ENCODE data around the gene TOX2.

TOX2 gene

DNA sequence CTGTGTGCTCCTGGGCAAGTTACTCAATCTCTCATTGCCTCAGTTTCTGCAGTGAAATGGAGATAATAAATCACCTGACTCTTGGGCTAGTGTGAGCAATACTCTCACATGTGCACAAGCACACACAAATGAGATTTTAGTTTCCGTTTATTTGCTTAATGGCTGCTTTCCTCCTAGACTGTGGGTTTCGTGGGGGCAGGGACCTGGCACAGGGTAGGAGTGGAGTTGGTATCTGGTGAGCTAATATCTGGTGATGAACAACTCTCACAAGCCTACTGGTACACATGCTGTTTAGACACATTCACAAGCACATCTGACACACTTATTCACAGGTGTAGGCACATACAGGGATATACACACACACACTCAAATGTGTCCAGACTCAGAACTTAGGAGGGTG lies 73.8 kb downstream of the TOX2 start:
- ATAC-seq (ENCODE audit: low read depth) = no peak
- Histone ChIP-seq H3K27me3 (ENCODE audit: insufficient read depth, poor library complexity, severe bottlenecking) (no peaks in the 10 kb centered on the region), H3K27ac (ENCODE audit: poor library complexity, severe bottlenecking) (no peak overlapping the region), H3K36me3 (ENCODE audit: low read depth) (no peaks in the 10 kb centered on the region), H3K4me3 (ENCODE audit: severe bottlenecking) (no peak overlapping the region), H3K9me3 (ENCODE audit: severe bottlenecking) (no peaks in the 10 kb centered on the region), H3K4me1 (ENCODE audit: insufficient read depth, poor library complexity, severe bottlenecking) (no peaks in the 10 kb centered on the region)
- DNase-seq (ENCODE audit: low spot score) = no peak
- no peak for TF ChIP-seq CTCF (IDR thresholded peaks at IDR 0.05; ENCODE audit: poor library complexity, severe bottlenecking)

GRCh38 chr20:43988867-43989266 lies 74.2 kb downstream of the TOX2 start:
- Histone ChIP-seq H3K4me1 (ENCODE audit: insufficient read depth, poor library complexity, severe bottlenecking) (peaks cover 3% of the 10 kb centered on the region), H3K27me3 (ENCODE audit: insufficient read depth, poor library complexity, severe bottlenecking) (no peaks in the 10 kb centered on the region), H3K9me3 (ENCODE audit: severe bottlenecking) (no peaks in the 10 kb centered on the region), H3K36me3 (ENCODE audit: low read depth) (no peaks in the 10 kb centered on the region), H3K4me3 (ENCODE audit: severe bottlenecking) (no peak overlapping the region), H3K27ac (ENCODE audit: poor library complexity, severe bottlenecking) (no peak overlapping the region)
- ATAC-seq (ENCODE audit: low read depth) = no peak
- DNase-seq (ENCODE audit: low spot score) = no peak
- no peak for TF ChIP-seq CTCF (IDR thresholded peaks at IDR 0.05; ENCODE audit: poor library complexity, severe bottlenecking)

GRCh38 chr20:43991261-43991660 lies 76.6 kb downstream of the TOX2 start:
- H3K4me1 ChIP-seq (ENCODE audit: insufficient read depth, poor library complexity, severe bottlenecking) = peaks cover 7% of the 10 kb centered on the region
- no peak for TF ChIP-seq CTCF (IDR thresholded peaks at IDR 0.05; ENCODE audit: poor library complexity, severe bottlenecking)
- no peaks in the 10 kb centered on the region for H3K9me3 ChIP-seq (ENCODE audit: severe bottlenecking)
- ATAC-seq (ENCODE audit: low read depth) = no peak
- no peak for DNase-seq (ENCODE audit: low spot score)
- no peak overlapping the region for H3K27ac ChIP-seq (ENCODE audit: poor library complexity, severe bottlenecking)
- no peak overlapping the region for H3K4me3 ChIP-seq (ENCODE audit: severe bottlenecking)
- no peaks in the 10 kb centered on the region for H3K36me3 ChIP-seq (ENCODE audit: low read depth)
- H3K27me3 ChIP-seq (ENCODE audit: insufficient read depth, poor library complexity, severe bottlenecking) = no peaks in the 10 kb centered on the region

DNA sequence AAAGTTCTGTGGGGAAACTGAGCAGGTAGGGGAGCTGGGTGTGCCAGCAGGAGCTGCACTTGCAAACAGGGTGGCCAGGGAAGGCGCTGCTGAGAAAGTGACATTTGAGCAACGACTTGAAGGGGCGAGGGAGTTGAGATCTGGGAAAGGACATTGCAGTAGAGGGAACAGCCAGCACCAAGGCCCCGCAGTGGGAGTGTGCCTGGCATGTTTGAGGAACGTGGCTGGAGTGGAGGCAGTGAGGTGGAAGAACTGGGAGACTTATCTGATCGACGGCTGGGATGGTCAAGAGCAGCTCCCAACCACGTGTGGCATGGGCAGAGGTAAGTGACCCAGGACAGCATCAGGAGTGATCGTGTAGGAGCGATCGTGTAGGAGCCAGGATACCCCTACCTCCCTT lies 77.3 kb downstream of the TOX2 start:
- Histone ChIP-seq H3K4me3 (ENCODE audit: severe bottlenecking) (no peak overlapping the region), H3K27me3 (ENCODE audit: insufficient read depth, poor library complexity, severe bottlenecking) (no peaks in the 10 kb centered on the region), H3K27ac (ENCODE audit: poor library complexity, severe bottlenecking) (no peak overlapping the region), H3K4me1 (ENCODE audit: insufficient read depth, poor library complexity, severe bottlenecking) (peaks cover 7% of the 10 kb centered on the region), H3K36me3 (ENCODE audit: low read depth) (no peaks in the 10 kb centered on the region), H3K9me3 (ENCODE audit: severe bottlenecking) (no peaks in the 10 kb centered on the region)
- no peak for TF ChIP-seq CTCF (IDR thresholded peaks at IDR 0.05; ENCODE audit: poor library complexity, severe bottlenecking)
- DNase-seq (ENCODE audit: low spot score) (peak; percentile 78), ATAC-seq (ENCODE audit: low read depth) (no peak)

DNA sequence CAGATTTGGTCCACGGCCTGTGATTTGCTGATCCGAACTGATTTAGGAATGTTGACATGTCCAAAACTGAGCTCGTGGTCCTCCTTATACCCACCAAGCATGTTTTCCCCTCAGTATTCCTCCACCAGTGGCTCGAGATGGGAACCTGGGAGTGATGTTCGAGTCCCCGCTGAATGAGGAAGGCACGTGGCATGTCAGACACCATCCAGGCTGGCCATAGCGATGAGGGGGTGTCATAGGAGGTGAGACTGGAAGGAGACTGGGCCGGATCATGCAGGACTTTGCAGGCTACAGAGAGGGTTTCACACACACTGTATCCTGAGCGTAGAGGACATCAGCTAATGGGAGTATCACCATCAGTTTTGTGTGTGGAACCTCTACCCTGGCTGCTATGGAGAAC lies 78.2 kb downstream of the TOX2 start:
- TF ChIP-seq CTCF (IDR thresholded peaks at IDR 0.05; ENCODE audit: poor library complexity, severe bottlenecking) = no peak
- DNase-seq (ENCODE audit: low spot score) = peak; percentile 79
- Histone ChIP-seq H3K27me3 (ENCODE audit: insufficient read depth, poor library complexity, severe bottlenecking) (no peaks in the 10 kb centered on the region), H3K36me3 (ENCODE audit: low read depth) (no peaks in the 10 kb centered on the region), H3K4me1 (ENCODE audit: insufficient read depth, poor library complexity, severe bottlenecking) (peaks cover 7% of the 10 kb centered on the region), H3K27ac (ENCODE audit: poor library complexity, severe bottlenecking) (no peak overlapping the region), H3K4me3 (ENCODE audit: severe bottlenecking) (no peak overlapping the region), H3K9me3 (ENCODE audit: severe bottlenecking) (no peaks in the 10 kb centered on the region)
- ATAC-seq (ENCODE audit: low read depth) = no peak
